GM23338 (cell line): ENCODE measurements around the gene PXYLP1. TPM values are rescaled to one million over a fixed set of nuclear protein-coding genes. Genes with fewer than 3 reads are reported as not detected.

Experiments
- ATAC-seq: fragments of 200-7000 bp; cut with Tn5 transposase; 3 replicates; pipeline ENCODE4 v1.9.1; 2020
- DNase-seq: peaks from one replicate; pipeline ENCODE4 v3.0.0-alpha.2; 2015; ENCODE audit warnings: low spot score
- H2AFZ ChIP-seq: fragments of 200-600 bp; sonication (generic); 2 replicates; pipeline ENCODE4 v1.8.0; 2016; ENCODE audit warnings: antibody characterized with exemption, mild to moderate bottlenecking, moderate library complexity
- H3F3A ChIP-seq: fragments of 200-600 bp; sonication (generic); replicated peaks from 2 replicates; pipeline ENCODE4 v1.8.0; 2017; ENCODE audit warnings: antibody characterized with exemption, mixed run types, low read depth
- H3K27ac ChIP-seq: fragments of 200-600 bp; sonication (generic); 2 replicates; pipeline ENCODE4 v1.6.1; 2016; ENCODE audit warnings: low read depth
- H3K27me3 ChIP-seq: fragments of 200-600 bp; sonication (generic); 2 replicates; pipeline ENCODE4 v1.8.0; 2016; ENCODE audit warnings: mild to moderate bottlenecking, mixed run types, moderate library complexity; ENCODE audit not compliant: insufficient read depth
- H3K36me3 ChIP-seq: fragments of 200-600 bp; sonication (generic); 2 replicates; pipeline ENCODE4 v1.8.0; 2016; ENCODE audit warnings: mild to moderate bottlenecking; ENCODE audit not compliant: insufficient read depth
- H3K4me1 ChIP-seq: fragments of 200-600 bp; sonication (generic); 2 replicates; pipeline ENCODE4 v1.8.0; 2016; ENCODE audit warnings: mild to moderate bottlenecking, moderate library complexity; ENCODE audit not compliant: insufficient read depth
- H3K4me2 ChIP-seq: fragments of 200-600 bp; sonication (generic); 2 replicates; pipeline ENCODE4 v1.7.1; 2017; ENCODE audit warnings: mixed run types
- H3K4me3 ChIP-seq: fragments of 200-600 bp; sonication (generic); 2 replicates; pipeline ENCODE4 v1.6.1; 2016; ENCODE audit warnings: mixed run types
- H3K79me2 ChIP-seq: fragments of 200-600 bp; sonication (generic); replicated peaks from 2 replicates; pipeline ENCODE4 v1.8.0; 2017; ENCODE audit warnings: mild to moderate bottlenecking; ENCODE audit not compliant: insufficient read depth
- H3K9me2 ChIP-seq: fragments of 200-600 bp; sonication (generic); 2 replicates; pipeline ENCODE4 v1.8.0; 2017; ENCODE audit not compliant: insufficient read depth
- H4K20me1 ChIP-seq: fragments of 200-600 bp; sonication (generic); replicated peaks from 2 replicates; pipeline ENCODE4 v1.8.0; 2017; ENCODE audit warnings: mild to moderate bottlenecking; ENCODE audit not compliant: insufficient read depth
- H3K27ac Mint-ChIP-seq: 2 replicates; pipeline ENCODE4 v1.8.0; 2020; ENCODE audit warnings: inconsistent platforms, mild to moderate bottlenecking, moderate library complexity, mixed read lengths
- H3K27me3 Mint-ChIP-seq: 3 replicates; pipeline ENCODE4 v1.8.0; 2022; ENCODE audit warnings: low read depth, mild to moderate bottlenecking, moderate library complexity, mixed read lengths, inconsistent platforms; ENCODE audit not compliant: insufficient read depth, poor library complexity
- H3K36me3 Mint-ChIP-seq: 3 replicates; pipeline ENCODE4 v1.8.0; 2021; ENCODE audit warnings: low read depth, mild to moderate bottlenecking, inconsistent platforms, moderate library complexity, mixed read lengths
- H3K4me1 Mint-ChIP-seq: 3 replicates; pipeline ENCODE4 v1.8.0; 2020; ENCODE audit warnings: mild to moderate bottlenecking, inconsistent platforms, mixed read lengths
- H3K4me3 Mint-ChIP-seq: 3 replicates; pipeline ENCODE4 v1.8.0; 2021; ENCODE audit warnings: moderate library complexity, mild to moderate bottlenecking, inconsistent platforms, mixed read lengths
- H3K9me3 Mint-ChIP-seq: 3 replicates; pipeline ENCODE4 v1.8.0; 2020; ENCODE audit warnings: moderate library complexity, mild to moderate bottlenecking, inconsistent platforms, mixed read lengths
- CREB1 ChIP-seq: fragments of 250-450 bp; sonication (Bioruptor Pico); IDR thresholded peaks from 2 replicates; pipeline ENCODE4 v1.5.0; 2020; ENCODE audit warnings: low read depth, mild to moderate bottlenecking, moderate library complexity
- CTCF ChIP-seq, 2 experiments: fragments of 200-600 bp in 1 of 2; sonication (generic) in 1 of 2; conservative IDR thresholded peaks; 2 replicates each; pipeline versions ENCODE4 v1.5.1 to v1.6.1; 2016 to 2017; ENCODE audit warnings: antibody characterized with exemption in 2 of 2, low read depth in 2 of 2, mild to moderate bottlenecking in 2 of 2, moderate library complexity in 1 of 2
- ETS1 ChIP-seq: IDR thresholded peaks from 2 replicates; pipeline ENCODE4 v1.6.1; 2016; ENCODE audit warnings: antibody characterized with exemption
- EZH2 ChIP-seq: fragments of 200-600 bp; sonication (generic); IDR thresholded peaks from one replicate; pipeline ENCODE4 v1.8.0; 2017; ENCODE audit warnings: antibody characterized with exemption, mild to moderate bottlenecking, low read depth; ENCODE audit not compliant: unreplicated experiment
- EZH2phosphoT487 ChIP-seq: fragments of 200-600 bp; sonication (generic); IDR thresholded peaks from one replicate; pipeline ENCODE4 v1.8.1; 2018; ENCODE audit warnings: antibody characterized with exemption; ENCODE audit not compliant: unreplicated experiment
- JUNB ChIP-seq: IDR thresholded peaks from one replicate; pipeline ENCODE4 v1.6.1; 2016; ENCODE audit warnings: antibody characterized with exemption; ENCODE audit not compliant: unreplicated experiment
- NANOG ChIP-seq: IDR thresholded peaks from 2 replicates; pipeline ENCODE4 v1.6.1; 2016; ENCODE audit warnings: antibody characterized with exemption, borderline replicate concordance
- POLR2AphosphoS5 ChIP-seq: IDR thresholded peaks from 2 replicates; pipeline ENCODE4 v1.6.1; 2016; ENCODE audit warnings: antibody characterized with exemption, low read depth
- STAT1 ChIP-seq: IDR thresholded peaks from one replicate; pipeline ENCODE4 v1.6.1; 2016; ENCODE audit warnings: antibody characterized with exemption; ENCODE audit not compliant: unreplicated experiment
- ZNF114 ChIP-seq: fragments of 250-450 bp; sonication (Bioruptor Pico); IDR thresholded peaks from 2 replicates; pipeline ENCODE4 v1.5.0; 2020; ENCODE audit warnings: mild to moderate bottlenecking, moderate library complexity
- ZNF331 ChIP-seq: fragments of 250-450 bp; sonication (Bioruptor Pico); IDR thresholded peaks from 2 replicates; pipeline ENCODE4 v1.5.0; 2020; ENCODE audit warnings: low read depth, mild to moderate bottlenecking, moderate library complexity
- ZNF462 ChIP-seq: fragments of 250-450 bp; sonication (Bioruptor Pico); IDR thresholded peaks from 2 replicates; pipeline ENCODE4 v1.5.0; 2020; ENCODE audit warnings: mild to moderate bottlenecking, moderate library complexity
- polyA plus RNA-seq: library from polyadenylated mRNA; unstranded; fragments of >200 nt; fragmentation: Nextera tagmentation; extraction: Ambion mirVana; gene quantifications from 2 replicates; pipeline ENCODE4 v1.2.1, GENCODE V29; 2016
- total RNA-seq: library from RNA; depleted of rRNA; stranded (reverse); fragments of >200 nt; shearing (Covaris generic); gene quantifications from 2 replicates; pipeline ENCODE4 v1.2.3, GENCODE V29; 2014
- TF ChIP-seq, protein P1 (sequence below): IDR thresholded peaks from one replicate; pipeline ENCODE4 v1.6.1; 2018; ENCODE audit warnings: antibody characterized with exemption; ENCODE audit not compliant: unreplicated experiment

PXYLP1 gene
- total and polyA plus RNA-seq, 2 experiments from 2014 or later, result 8.9 to 20.1 TPM

DNA sequence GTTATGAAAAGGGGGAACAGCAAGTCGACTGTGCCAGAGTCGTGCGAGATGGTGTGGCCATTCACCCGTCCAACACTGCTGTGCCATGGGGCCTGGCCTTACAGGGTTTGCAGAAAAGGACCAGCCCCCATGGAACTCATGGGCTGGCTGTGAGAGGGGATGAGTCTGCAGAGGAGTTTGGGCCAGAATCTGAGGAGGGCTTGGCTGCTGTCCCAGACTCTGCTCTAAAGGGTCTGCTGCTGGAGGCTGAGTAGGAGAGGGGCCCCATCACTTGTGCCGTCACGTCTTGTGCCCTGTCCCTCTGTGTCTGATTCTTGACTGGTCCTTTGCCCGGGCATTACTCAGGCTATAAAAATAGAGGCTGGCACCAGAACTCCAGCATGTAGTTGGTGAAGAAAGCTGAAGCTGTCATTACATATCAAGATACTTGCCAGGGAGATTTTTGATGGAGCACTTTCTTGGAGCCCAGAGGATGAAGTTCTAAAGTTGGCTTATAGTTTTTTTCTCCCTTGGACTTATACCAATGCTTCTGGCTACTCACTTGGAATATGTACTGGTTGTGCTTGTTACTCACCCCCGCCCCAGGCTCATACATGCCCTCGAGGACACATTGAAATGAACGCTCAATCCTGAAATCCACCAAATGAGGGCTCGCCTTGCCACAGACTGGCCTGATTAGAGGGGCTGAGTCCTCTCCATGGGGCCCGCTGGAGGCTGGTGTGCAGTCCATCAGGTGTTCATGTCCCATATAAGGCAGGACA is 10.2 kb downstream of the PXYLP1 start:
- no peak for ATAC-seq
- peaks cover 4% of the 10 kb centered on the region for H3K27me3 Mint-ChIP-seq

More for the DNA sequence above, 10.2 kb downstream of the PXYLP1 start:
- Histone ChIP-seq H3F3A (no peaks in the 10 kb centered on the region), H3K4me1 (peaks cover 20% of the 10 kb centered on the region), H3K4me3 (no peak overlapping the region), H3K9me2 (no peaks in the 10 kb centered on the region), H3K36me3 (no peaks in the 10 kb centered on the region), H2AFZ (no peak overlapping the region), H3K27me3 (no peaks in the 10 kb centered on the region), H3K79me2 (peaks cover 6% of the 10 kb centered on the region; the same call in 1 of the 2 replicates), H3K4me2 (no peak overlapping the region), H3K27ac (no peak overlapping the region), H4K20me1 (0 out of 2 replicates have a peak, but pooled peaks cover 4% of the 10 kb centered on the region)
- Mint-ChIP-seq H3K9me3 (no peaks in the 10 kb centered on the region), H3K27ac (no peak overlapping the region; the same call in 1 of the 2 replicates), H3K4me1 (peaks cover 41% of the 10 kb centered on the region), H3K36me3 (peaks cover 8% of the 10 kb centered on the region; the same call in 1 of the 3 replicates), H3K4me3 (no peak overlapping the region)
- TF ChIP-seq EZH2 (no peak), ZNF114 (CRISPR knock-in tag) (no peak), STAT1 (no peak), POLR2AphosphoS5 (no peak), NANOG (no peak), CREB1 (no peak), ZNF462 (CRISPR knock-in tag) (no peak), ZNF331 (CRISPR knock-in tag) (no peak), CTCF (conservative IDR thresholded peaks at IDR 0.05; ENCODE audit: low read depth in 2 of 2) (no peak), EZH2phosphoT487 (no peak), ETS1 (no peak), JUNB (no peak)
- TF ChIP-seq, protein P1, sequence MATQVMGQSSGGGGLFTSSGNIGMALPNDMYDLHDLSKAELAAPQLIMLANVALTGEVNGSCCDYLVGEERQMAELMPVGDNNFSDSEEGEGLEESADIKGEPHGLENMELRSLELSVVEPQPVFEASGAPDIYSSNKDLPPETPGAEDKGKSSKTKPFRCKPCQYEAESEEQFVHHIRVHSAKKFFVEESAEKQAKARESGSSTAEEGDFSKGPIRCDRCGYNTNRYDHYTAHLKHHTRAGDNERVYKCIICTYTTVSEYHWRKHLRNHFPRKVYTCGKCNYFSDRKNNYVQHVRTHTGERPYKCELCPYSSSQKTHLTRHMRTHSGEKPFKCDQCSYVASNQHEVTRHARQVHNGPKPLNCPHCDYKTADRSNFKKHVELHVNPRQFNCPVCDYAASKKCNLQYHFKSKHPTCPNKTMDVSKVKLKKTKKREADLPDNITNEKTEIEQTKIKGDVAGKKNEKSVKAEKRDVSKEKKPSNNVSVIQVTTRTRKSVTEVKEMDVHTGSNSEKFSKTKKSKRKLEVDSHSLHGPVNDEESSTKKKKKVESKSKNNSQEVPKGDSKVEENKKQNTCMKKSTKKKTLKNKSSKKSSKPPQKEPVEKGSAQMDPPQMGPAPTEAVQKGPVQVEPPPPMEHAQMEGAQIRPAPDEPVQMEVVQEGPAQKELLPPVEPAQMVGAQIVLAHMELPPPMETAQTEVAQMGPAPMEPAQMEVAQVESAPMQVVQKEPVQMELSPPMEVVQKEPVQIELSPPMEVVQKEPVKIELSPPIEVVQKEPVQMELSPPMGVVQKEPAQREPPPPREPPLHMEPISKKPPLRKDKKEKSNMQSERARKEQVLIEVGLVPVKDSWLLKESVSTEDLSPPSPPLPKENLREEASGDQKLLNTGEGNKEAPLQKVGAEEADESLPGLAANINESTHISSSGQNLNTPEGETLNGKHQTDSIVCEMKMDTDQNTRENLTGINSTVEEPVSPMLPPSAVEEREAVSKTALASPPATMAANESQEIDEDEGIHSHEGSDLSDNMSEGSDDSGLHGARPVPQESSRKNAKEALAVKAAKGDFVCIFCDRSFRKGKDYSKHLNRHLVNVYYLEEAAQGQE, result no peak
- no peak for DNase-seq
